H1 (cell line): Measurements from ENCODE around the gene PPP1R2. TPM values are rescaled to one million over a fixed set of nuclear protein-coding genes. Genes with fewer than 3 reads are reported as not detected.

ENCODE experiments used
- CTCF ChIA-PET: fragments of 300-600 bp; sonication (Branson Sonifier 250); formaldehyde crosslinking; loops from one replicate; lab custom pipeline; 2021; ENCODE audit not compliant: partially characterized antibody; lab: Charles Lee
- POLR2A ChIA-PET: fragments of 300-600 bp; sonication (Branson Sonifier 250); formaldehyde crosslinking; loops from one replicate; lab custom pipeline; 2021; ENCODE audit warnings: inconsistent platforms; ENCODE audit not compliant: partially characterized antibody; lab: Charles Lee
- DNase-seq, 2 experiments: peaks; one replicate each; pipeline versions ENCODE4 v3.0.0 to v3.0.0-alpha.2; 2010 to 2022; ENCODE audit warnings: low spot score in 2 of 2, low read depth in 1 of 2, mixed read lengths in 1 of 2
- FAIRE-seq: peaks from 2 replicates; lab custom pipeline; 2011; peaks lifted over from hg19 to GRCh38; lab: Jason Lieb, UNC
- H2AFZ ChIP-seq: 2 replicates; pipeline ENCODE4 v1.8.1; 2012; ENCODE audit warnings: low read length, inconsistent platforms
- H2AK5ac ChIP-seq: 2 replicates; pipeline ENCODE4 v1.6.1; 2013; ENCODE audit warnings: low read depth, low read length
- H2BK120ac ChIP-seq: replicated peaks from 2 replicates; pipeline ENCODE3; 2013; ENCODE audit warnings: low read depth, low read length, inconsistent platforms
- H2BK12ac ChIP-seq: 2 replicates; pipeline ENCODE4 v1.6.1; 2013; ENCODE audit warnings: low read depth, low read length
- H2BK15ac ChIP-seq: 2 replicates; pipeline ENCODE4 v1.6.1; 2013; ENCODE audit warnings: low read length
- H2BK20ac ChIP-seq: 2 replicates; pipeline ENCODE4 v1.6.1; 2013; ENCODE audit warnings: low read length
- H2BK5ac ChIP-seq: 2 replicates; pipeline ENCODE4 v1.6.1; 2013; ENCODE audit warnings: low read depth, low read length
- H3K14ac ChIP-seq: 2 replicates; pipeline ENCODE4 v1.6.1; 2013; ENCODE audit warnings: inconsistent platforms; ENCODE audit not compliant: insufficient read length
- H3K18ac ChIP-seq: 2 replicates; pipeline ENCODE4 v1.6.1; 2013; ENCODE audit warnings: low read length; ENCODE audit errors: extremely low read depth
- H3K23ac ChIP-seq: 2 replicates; pipeline ENCODE4 v1.6.1; 2013; ENCODE audit warnings: inconsistent platforms; ENCODE audit not compliant: insufficient read length
- H3K23me2 ChIP-seq: 2 replicates; pipeline ENCODE4 v1.6.1; 2013; ENCODE audit warnings: low read depth, low read length
- H3K27ac ChIP-seq: 2 replicates; pipeline ENCODE4 v1.6.1; 2011; ENCODE audit warnings: low read depth, low read length, inconsistent platforms
- H3K27me3 ChIP-seq, 4 experiments: replicated peaks in 1 of 4; 1 replicate in 1 of 4; 2 replicates in 3 of 4; pipeline versions ENCODE4 v1.6.1 to v1.8.1; 2011 to 2013; ENCODE audit warnings: low read length in 3 of 4, mild to moderate bottlenecking in 3 of 4, inconsistent platforms in 2 of 4, mixed read lengths in 2 of 4, moderate library complexity in 1 of 4; ENCODE audit not compliant: control insufficient read depth in 3 of 4, insufficient read depth in 3 of 4; ENCODE audit errors: extremely low read depth in 1 of 4
- H3K36me3 ChIP-seq, 4 experiments: 2 replicates each; pipeline versions ENCODE4 v1.6.1 to v1.8.1; 2011 to 2013; ENCODE audit warnings: mild to moderate bottlenecking in 4 of 4, low read length in 3 of 4, moderate library complexity in 2 of 4, control low read depth in 1 of 4, inconsistent platforms in 1 of 4; ENCODE audit not compliant: insufficient read depth in 4 of 4, control insufficient read depth in 2 of 4
- H3K4ac ChIP-seq: replicated peaks from 2 replicates; pipeline ENCODE3; 2013; ENCODE audit warnings: low read length, low read depth, mixed read lengths, inconsistent platforms; ENCODE audit not compliant: insufficient read length
- H3K4me1 ChIP-seq, 4 experiments: replicated peaks in 1 of 4; 1 replicate in 1 of 4; 2 replicates in 3 of 4; pipeline versions ENCODE4 v1.6.1 to v1.8.1; 2011 to 2013; ENCODE audit warnings: low read length in 3 of 4, inconsistent platforms in 2 of 4, mixed read lengths in 1 of 4; ENCODE audit not compliant: insufficient read depth in 4 of 4, control insufficient read depth in 3 of 4
- H3K4me2 ChIP-seq, 2 experiments: 2 replicates each; pipeline versions ENCODE4 v1.6.1 to v1.8.1; 2011 to 2013; ENCODE audit warnings: low read depth in 2 of 2, low read length in 2 of 2, control low read depth in 1 of 2, inconsistent platforms in 1 of 2, mild to moderate bottlenecking in 1 of 2; ENCODE audit not compliant: insufficient read depth in 1 of 2
- H3K4me3 ChIP-seq, 4 experiments: fragments of 200-600, 300-600 bp in 1 of 4; sonication (generic), shearing (Covaris generic), sonication (Bioruptor Twin) in 1 of 4; 2 replicates each; pipeline versions ENCODE4 v1.5.1 to v1.8.1; 2011 to 2016; ENCODE audit warnings: low read length in 4 of 4, low read depth in 3 of 4, control low read depth in 2 of 4, inconsistent platforms in 2 of 4, mild to moderate bottlenecking in 2 of 4, mixed read lengths in 1 of 4, moderate library complexity in 1 of 4; ENCODE audit not compliant: insufficient read depth in 2 of 4; ENCODE audit errors: extremely low read depth in 1 of 4
- H3K56ac ChIP-seq: replicated peaks from 2 replicates; pipeline ENCODE3; 2013; ENCODE audit warnings: low read depth, mild to moderate bottlenecking, mixed read lengths, low read length, inconsistent platforms; ENCODE audit not compliant: insufficient read length
- H3K79me1 ChIP-seq: 2 replicates; pipeline ENCODE4 v1.6.1; 2013; ENCODE audit warnings: low read depth, low read length, control low read depth
- H3K79me2 ChIP-seq, 2 experiments: 2 replicates each; pipeline versions ENCODE4 v1.6.1 to v1.8.1; 2012 to 2013; ENCODE audit warnings: low read length in 2 of 2, mild to moderate bottlenecking in 2 of 2, inconsistent platforms in 1 of 2; ENCODE audit not compliant: insufficient read depth in 2 of 2, control insufficient read depth in 1 of 2
- H3K9ac ChIP-seq, 4 experiments: replicated peaks in 1 of 4; 1 replicate in 1 of 4; 2 replicates in 3 of 4; pipeline versions ENCODE4 v1.6.1 to v1.8.1; 2011 to 2013; ENCODE audit warnings: low read depth in 3 of 4, low read length in 3 of 4, control low read depth in 2 of 4, mild to moderate bottlenecking in 2 of 4, moderate library complexity in 2 of 4, inconsistent platforms in 1 of 4; ENCODE audit errors: extremely low read depth in 1 of 4
- H3K9me3 ChIP-seq, 2 experiments: 2 replicates each; pipeline versions ENCODE4 v1.6.1 to v1.8.1; 2012 to 2013; ENCODE audit warnings: mild to moderate bottlenecking in 2 of 2, moderate library complexity in 2 of 2, control low read depth in 1 of 2, inconsistent platforms in 1 of 2, low read depth in 1 of 2, low read length in 1 of 2, mixed read lengths in 1 of 2; ENCODE audit not compliant: insufficient read depth in 2 of 2
- H4K20me1 ChIP-seq, 2 experiments: replicated peaks in 1 of 2; 2 replicates each; pipeline versions ENCODE3 to v1.8.1; 2011 to 2013; ENCODE audit warnings: inconsistent platforms in 2 of 2, low read length in 2 of 2, mild to moderate bottlenecking in 1 of 2; ENCODE audit not compliant: insufficient read depth in 2 of 2, control insufficient read depth in 1 of 2
- H4K5ac ChIP-seq: 2 replicates; pipeline ENCODE4 v1.6.1; 2013; ENCODE audit warnings: low read length, low read depth, mixed read lengths, inconsistent platforms; ENCODE audit not compliant: insufficient read length
- H4K8ac ChIP-seq: 2 replicates; pipeline ENCODE4 v1.8.0; 2013; ENCODE audit warnings: mild to moderate bottlenecking, moderate library complexity, low read length, inconsistent platforms; ENCODE audit not compliant: insufficient read depth; ENCODE audit errors: extremely low read depth
- H4K91ac ChIP-seq: replicated peaks from 2 replicates; pipeline ENCODE3; 2013; ENCODE audit warnings: low read length, mixed read lengths, inconsistent platforms; ENCODE audit not compliant: insufficient read length
- BRCA1 ChIP-seq: IDR thresholded peaks from 2 replicates; pipeline ENCODE4 v1.6.1; 2012; ENCODE audit warnings: low read depth, low read length, improper control_type of control experiment
- CHD1 ChIP-seq: IDR thresholded peaks from 2 replicates; pipeline ENCODE4 v1.6.1; 2012; ENCODE audit warnings: low read depth, low read length, improper control_type of control experiment
- GABPA ChIP-seq: IDR thresholded peaks from 2 replicates; pipeline ENCODE4 v1.6.1; 2011; ENCODE audit warnings: mild to moderate bottlenecking, low read length, moderate library complexity, borderline replicate concordance; ENCODE audit not compliant: insufficient read depth
- HDAC2 ChIP-seq, 2 experiments: fragments of 300-600 bp in 1 of 2; sonication (generic) in 1 of 2; IDR thresholded peaks; 2 replicates each; pipeline ENCODE4 v1.6.1; 2011 to 2012; ENCODE audit warnings: low read depth in 2 of 2, low read length in 2 of 2, mild to moderate bottlenecking in 2 of 2, moderate library complexity in 2 of 2, borderline replicate concordance in 1 of 2, inconsistent platforms in 1 of 2
- HDAC6 ChIP-seq: IDR thresholded peaks from one replicate; pipeline ENCODE4 v1.7.1; 2012; ENCODE audit warnings: low read depth, mild to moderate bottlenecking, inconsistent platforms, low read length, moderate library complexity
- JUND ChIP-seq: IDR thresholded peaks from 2 replicates; pipeline ENCODE4 v1.6.1; 2011; ENCODE audit warnings: mild to moderate bottlenecking, improper control_type of control experiment, low read length
- KDM5A ChIP-seq: fragments of 200-600 bp; IDR thresholded peaks from 2 replicates; pipeline ENCODE4 v1.7.1; 2012; ENCODE audit warnings: mild to moderate bottlenecking, low read length, inconsistent platforms, mixed read lengths
- POLR2A ChIP-seq, 2 experiments: IDR thresholded peaks; 1 replicate in 1 of 2; 2 replicates in 1 of 2; pipeline ENCODE4 v1.6.1; 2011; ENCODE audit warnings: low read depth in 2 of 2, low read length in 2 of 2, mild to moderate bottlenecking in 2 of 2; ENCODE audit errors: control extremely low read depth in 1 of 2
- RAD21 ChIP-seq, 2 experiments: IDR thresholded peaks in 1 of 2; conservative IDR thresholded peaks in 1 of 2; 2 replicates each; pipeline ENCODE4 v1.6.1; 2011; ENCODE audit warnings: low read depth in 2 of 2, low read length in 2 of 2, improper control_type of control experiment in 1 of 2, inconsistent platforms in 1 of 2, mild to moderate bottlenecking in 1 of 2, moderate library complexity in 1 of 2
- RBBP5 ChIP-seq: IDR thresholded peaks from 2 replicates; pipeline ENCODE4 v1.7.1; 2012; ENCODE audit warnings: low read depth, mild to moderate bottlenecking, inconsistent platforms, low read length, moderate library complexity, borderline replicate concordance
- SIRT6 ChIP-seq: IDR thresholded peaks from one replicate; pipeline ENCODE4 v1.7.1; 2012; ENCODE audit warnings: low read length, inconsistent platforms
- TAF1 ChIP-seq: IDR thresholded peaks from 2 replicates; pipeline ENCODE4 v1.6.1; 2011; ENCODE audit warnings: mild to moderate bottlenecking, low read depth, low read length
- TCF12 ChIP-seq: IDR thresholded peaks from 2 replicates; pipeline ENCODE4 v1.6.1; 2011; ENCODE audit warnings: low read depth, mild to moderate bottlenecking, low read length
- WGBS, 2 experiments: shearing (Covaris generic) in 1 of 2; methylation state at CpG; one replicate each; pipeline versions ENCODE4 v1.1.6 to v1.1.7; 2013 to 2015; ENCODE audit warnings: low lambda C conversion rate in 2 of 2, mixed read lengths in 2 of 2, inconsistent platforms in 1 of 2, low coverage in 1 of 2, missing lambda C conversion rate in 1 of 2; ENCODE audit not compliant: insufficient replicate concordance in 2 of 2, insufficient coverage in 1 of 2, insufficient read length in 1 of 2; ENCODE audit errors: extremely low coverage in 1 of 2, missing lambda C conversion rate in 1 of 2; 5-methylcytosine and 5-hydroxymethylcytosine counted together
- polyA plus RNA-seq, 7 experiments: library from polyadenylated mRNA; depleted of rRNA in 3 of 7; stranded (reverse) in 5 of 7; unstranded in 2 of 7; fragments of >200 nt in 5 of 7; fragments of 200-250 nt in 2 of 7; gene quantifications; 1 replicate in 5 of 7; 2 replicates in 1 of 7; 4 replicates in 1 of 7; pipeline versions ENCODE4 v1.2.1 to v1.2.3, GENCODE V29; 2011 to 2013; ENCODE audit warnings: missing spikeins in 2 of 7, mixed read lengths in 2 of 7
- total RNA-seq: library from RNA; stranded (reverse); fragmentation: NEBNext Ultra II Directional; extraction: Animal tissue kit (Norgen Biotek cat#: 25700); gene quantifications from 2 replicates; pipeline ENCODE4 v1.2.1, GENCODE V29; 2021
- TF ChIP-seq, protein P1 (sequence below): IDR thresholded peaks from 2 replicates; pipeline ENCODE4 v1.6.1; 2012; ENCODE audit warnings: inconsistent platforms

The PPP1R2 gene
- total and polyA plus RNA-seq, 2 of the 8 experiments (the other 6 are each of a cell fraction or from before 2014, with no cell fraction given), result 14.0 to 26.5 TPM

- H2BK120ac ChIP-seq, result no peak overlapping the region
- DNase-seq, result no peak
- no peak overlapping the region for H3K56ac ChIP-seq
- peaks cover 5% of the 10 kb centered on the region for H3K79me1 ChIP-seq
- H2BK15ac ChIP-seq, result no peak overlapping the region
- H2AFZ ChIP-seq, result no peak overlapping the region
- WGBS, 2 experiments, result 69% methylated on average over 6 of the region's 6 CpGs; no CpG with 5 or more reads in 1 of the 2 experiments
- ChIA-PET CTCF (no interaction called here), POLR2A (interaction anchor here (1.0 kb wide), 1 partner anchor 374 kb away, joined by 4 read pairs; no protein-coding TSS in a partner anchor)
- no peak overlapping the region for H2BK20ac ChIP-seq
- H3K4me3 ChIP-seq, result no peak overlapping the region
- no peak overlapping the region for H2BK5ac ChIP-seq
- no peak overlapping the region for H3K23ac ChIP-seq
- H3K27me3 ChIP-seq, result peaks cover 1 to 16% (median 13%) of the 10 kb centered on the region in 4 experiments; a peak in 6 of 7 replicates
- H3K18ac ChIP-seq, result no peak overlapping the region
- no peak for FAIRE-seq
- H3K4ac ChIP-seq, result no peak overlapping the region
- no peak overlapping the region for H3K27ac ChIP-seq
- no peak overlapping the region for H4K5ac ChIP-seq
- peaks cover 3% of the 10 kb centered on the region for H3K23me2 ChIP-seq
- no peak overlapping the region for H4K91ac ChIP-seq
- peaks cover 0 to 6% (median 2%) of the 10 kb centered on the region in 4 experiments; a peak in 2 of 7 replicates for H3K4me1 ChIP-seq
- H3K14ac ChIP-seq, result no peak overlapping the region
- no peak overlapping the region for H4K8ac ChIP-seq
- H2AK5ac ChIP-seq, result no peak overlapping the region
- H2BK12ac ChIP-seq, result no peak overlapping the region
- H3K79me2 ChIP-seq, result peaks cover 0 to 46% of the 10 kb centered on the region in 2 experiments; a peak in 2 of 4 replicates
- no peaks in the 10 kb centered on the region for H3K36me3 ChIP-seq
- peaks cover 0 to 4% of the 10 kb centered on the region in 2 experiments for H4K20me1 ChIP-seq
- no peaks in the 10 kb centered on the region for H3K9me3 ChIP-seq
- no peak overlapping the region for H3K4me2 ChIP-seq
- H3K9ac ChIP-seq, result no peak overlapping the region
- TF ChIP-seq GABPA, result no peak
- no peak for TF ChIP-seq SIRT6
- TF ChIP-seq TAF1, result no peak
- TF ChIP-seq RAD21 (IDR thresholded peaks at IDR 0.05 in 1 of 2, conservative IDR thresholded peaks at IDR 0.05 in 1 of 2; ENCODE audit: low read depth in 2 of 2, low read length in 2 of 2), result no peak
- TF ChIP-seq HDAC2 (IDR thresholded peaks at IDR 0.05; ENCODE audit: borderline replicate concordance in 1 of 2, low read depth in 2 of 2, low read length in 2 of 2), result no peak
- TF ChIP-seq, protein P1, sequence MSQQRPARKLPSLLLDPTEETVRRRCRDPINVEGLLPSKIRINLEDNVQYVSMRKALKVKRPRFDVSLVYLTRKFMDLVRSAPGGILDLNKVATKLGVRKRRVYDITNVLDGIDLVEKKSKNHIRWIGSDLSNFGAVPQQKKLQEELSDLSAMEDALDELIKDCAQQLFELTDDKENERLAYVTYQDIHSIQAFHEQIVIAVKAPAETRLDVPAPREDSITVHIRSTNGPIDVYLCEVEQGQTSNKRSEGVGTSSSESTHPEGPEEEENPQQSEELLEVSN, result no peak
- TF ChIP-seq POLR2A (IDR thresholded peaks at IDR 0.05; ENCODE audit: control extremely low read depth in 1 of 2, low read depth in 2 of 2, low read length in 2 of 2), result no peak
- no peak for TF ChIP-seq RBBP5
- no peak for TF ChIP-seq TCF12
- TF ChIP-seq BRCA1, result no peak
- TF ChIP-seq HDAC6, result no peak
- TF ChIP-seq KDM5A, result no peak
- no peak for TF ChIP-seq CHD1
- TF ChIP-seq JUND, result no peak
These were observed 2.6 kb downstream of the PPP1R2 start for GRCh38 chr3:195540511-195540910.
